Prostate gland (tissue), 2 donors: ENCODE results near the gene TSHZ2.

ENCODE experiments used
- POLR2AphosphoS5 ChIP-seq: sonication (generic); formaldehyde crosslinking; IDR thresholded peaks from one replicate; pipeline ENCODE4 v1.6.1; 2017; ENCODE audit warnings: antibody characterized with exemption
- TF ChIP-seq, protein P1 (sequence below), 4 experiments: fragments of 200-600 bp in 2 of 4; fragments of 450-650 bp in 2 of 4; sonication (generic) in 2 of 4; IDR thresholded peaks; 1 replicate in 3 of 4; 2 replicates in 1 of 4; pipeline ENCODE4 v1.5.1; 2016 to 2019; ENCODE audit warnings: antibody characterized with exemption in 4 of 4, mild to moderate bottlenecking in 2 of 4, moderate library complexity in 2 of 4

DNA sequence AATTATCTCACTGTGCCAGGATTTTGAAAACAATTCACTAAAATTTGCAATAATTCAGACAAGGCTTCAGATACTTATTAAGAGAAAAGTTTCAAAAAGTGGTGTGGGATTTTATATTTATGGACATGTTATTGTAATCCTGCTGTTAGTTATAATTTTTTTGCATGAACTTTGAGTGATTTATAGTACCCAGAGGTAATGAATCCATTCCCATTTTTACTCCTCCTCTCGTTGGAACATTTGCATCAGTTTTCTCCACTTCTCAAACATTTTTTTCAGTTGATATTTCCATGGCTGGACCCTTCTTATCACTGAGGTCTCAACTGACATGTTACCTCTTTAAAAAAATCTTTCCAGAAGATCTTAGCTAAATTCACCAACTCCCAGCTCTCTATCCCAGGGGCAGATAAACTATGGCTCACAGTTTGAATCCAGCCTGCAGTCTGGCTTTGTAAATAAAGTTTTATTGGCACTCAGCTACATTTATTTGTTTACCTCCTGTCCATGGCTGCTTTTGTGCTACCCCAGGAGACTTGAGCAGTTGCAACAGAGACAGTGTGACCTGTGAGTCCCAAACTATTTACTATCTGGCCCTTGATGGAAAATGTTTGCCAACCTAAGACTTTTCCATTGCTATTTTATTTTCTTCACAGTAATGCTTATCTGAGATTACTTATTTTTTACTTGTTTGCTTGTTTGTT lies 83.4 kb downstream of the TSHZ2 start:
- TF ChIP-seq, protein P1, sequence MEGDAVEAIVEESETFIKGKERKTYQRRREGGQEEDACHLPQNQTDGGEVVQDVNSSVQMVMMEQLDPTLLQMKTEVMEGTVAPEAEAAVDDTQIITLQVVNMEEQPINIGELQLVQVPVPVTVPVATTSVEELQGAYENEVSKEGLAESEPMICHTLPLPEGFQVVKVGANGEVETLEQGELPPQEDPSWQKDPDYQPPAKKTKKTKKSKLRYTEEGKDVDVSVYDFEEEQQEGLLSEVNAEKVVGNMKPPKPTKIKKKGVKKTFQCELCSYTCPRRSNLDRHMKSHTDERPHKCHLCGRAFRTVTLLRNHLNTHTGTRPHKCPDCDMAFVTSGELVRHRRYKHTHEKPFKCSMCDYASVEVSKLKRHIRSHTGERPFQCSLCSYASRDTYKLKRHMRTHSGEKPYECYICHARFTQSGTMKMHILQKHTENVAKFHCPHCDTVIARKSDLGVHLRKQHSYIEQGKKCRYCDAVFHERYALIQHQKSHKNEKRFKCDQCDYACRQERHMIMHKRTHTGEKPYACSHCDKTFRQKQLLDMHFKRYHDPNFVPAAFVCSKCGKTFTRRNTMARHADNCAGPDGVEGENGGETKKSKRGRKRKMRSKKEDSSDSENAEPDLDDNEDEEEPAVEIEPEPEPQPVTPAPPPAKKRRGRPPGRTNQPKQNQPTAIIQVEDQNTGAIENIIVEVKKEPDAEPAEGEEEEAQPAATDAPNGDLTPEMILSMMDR (IDR thresholded peaks at IDR 0.05) = no peak
- TF ChIP-seq POLR2AphosphoS5 = no peak
